GM12892 (cell line): ENCODE measurements around the gene CCDC120.

Experiments
- POLR2A ChIP-seq: IDR thresholded peaks from 2 replicates; pipeline ENCODE4 v1.6.1; 2011; ENCODE audit warnings: low read depth, low read length, control low read depth
- POLR2AphosphoS5 ChIP-seq: IDR thresholded peaks from 2 replicates; pipeline ENCODE4 v1.6.1; 2011; ENCODE audit warnings: low read depth, low read length, control low read depth

DNA sequence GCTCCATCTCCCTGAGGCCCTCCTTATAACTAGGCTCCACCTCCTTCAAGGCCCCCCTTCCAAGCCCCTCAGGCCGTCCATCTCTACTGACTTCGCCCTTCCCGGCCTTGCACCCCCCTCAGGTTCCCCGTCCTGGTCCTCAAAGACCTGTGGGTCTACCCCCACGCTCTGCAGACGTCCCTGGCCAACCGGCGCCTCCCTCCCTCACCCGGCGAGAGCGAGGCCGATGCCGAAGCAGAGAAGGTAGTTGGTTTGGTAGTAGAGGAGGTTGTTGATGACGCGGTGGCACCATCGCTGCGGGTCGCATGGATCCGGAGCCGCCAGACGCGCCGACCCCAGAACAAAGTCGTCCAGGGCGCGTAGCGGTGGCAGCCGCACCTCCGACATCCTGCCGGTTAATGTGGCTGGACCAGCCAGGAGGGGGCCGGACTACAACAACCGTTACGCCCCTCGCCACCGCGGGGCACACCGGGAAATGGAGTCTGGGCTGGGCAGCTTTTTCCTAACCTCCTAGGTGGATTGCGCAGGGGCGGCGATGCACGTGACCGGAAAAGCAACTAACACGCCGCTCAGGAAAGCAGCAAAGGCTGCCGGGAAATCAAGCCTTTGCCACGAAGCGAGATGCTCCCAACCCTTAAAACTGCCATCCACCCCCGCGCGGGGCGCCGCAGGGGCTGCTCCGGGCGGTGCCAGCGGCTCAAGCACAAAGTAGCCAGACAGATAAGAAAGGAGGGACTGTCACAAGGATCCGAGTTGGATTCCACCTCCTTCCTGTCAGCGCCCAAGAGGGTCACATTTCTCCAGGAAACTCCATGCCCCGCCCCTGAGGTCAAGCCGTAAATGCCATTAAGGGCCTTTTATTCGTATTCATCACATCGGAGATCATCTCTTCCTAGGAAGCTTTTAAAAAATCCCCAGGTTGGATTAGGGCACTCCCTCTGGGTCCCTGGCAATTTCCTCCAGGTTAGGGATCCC, 15.1 kb downstream of the CCDC120 start, which contains the start of gene PRAF2:
- TF ChIP-seq POLR2A (peak; percentile 23; the same call in 1 of the 2 replicates), POLR2AphosphoS5 (no peak)
